ENCODE results near the gene AK8.

GRCh38 chr9:132743931-132744479, 134.1 kb downstream of the AK8 start:
- TF ChIP-seq EZH2 (IDR thresholded peaks at IDR 0.05; ENCODE audit: borderline replicate concordance, low read depth, low read length): no peak
- no peak for TF ChIP-seq NCOA1 (IDR thresholded peaks at IDR 0.05; ENCODE audit: low read depth)
- TF ChIP-seq, protein P1, sequence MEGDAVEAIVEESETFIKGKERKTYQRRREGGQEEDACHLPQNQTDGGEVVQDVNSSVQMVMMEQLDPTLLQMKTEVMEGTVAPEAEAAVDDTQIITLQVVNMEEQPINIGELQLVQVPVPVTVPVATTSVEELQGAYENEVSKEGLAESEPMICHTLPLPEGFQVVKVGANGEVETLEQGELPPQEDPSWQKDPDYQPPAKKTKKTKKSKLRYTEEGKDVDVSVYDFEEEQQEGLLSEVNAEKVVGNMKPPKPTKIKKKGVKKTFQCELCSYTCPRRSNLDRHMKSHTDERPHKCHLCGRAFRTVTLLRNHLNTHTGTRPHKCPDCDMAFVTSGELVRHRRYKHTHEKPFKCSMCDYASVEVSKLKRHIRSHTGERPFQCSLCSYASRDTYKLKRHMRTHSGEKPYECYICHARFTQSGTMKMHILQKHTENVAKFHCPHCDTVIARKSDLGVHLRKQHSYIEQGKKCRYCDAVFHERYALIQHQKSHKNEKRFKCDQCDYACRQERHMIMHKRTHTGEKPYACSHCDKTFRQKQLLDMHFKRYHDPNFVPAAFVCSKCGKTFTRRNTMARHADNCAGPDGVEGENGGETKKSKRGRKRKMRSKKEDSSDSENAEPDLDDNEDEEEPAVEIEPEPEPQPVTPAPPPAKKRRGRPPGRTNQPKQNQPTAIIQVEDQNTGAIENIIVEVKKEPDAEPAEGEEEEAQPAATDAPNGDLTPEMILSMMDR (IDR thresholded peaks at IDR 0.05 in 2 of 3, conservative IDR thresholded peaks at IDR 0.05 in 1 of 3; ENCODE audit: insufficient read depth in 2 of 3, low read depth in 1 of 3, low read length in 3 of 3): no peak
- no peak for TF ChIP-seq ZBTB43 (CRISPR knock-in tag; IDR thresholded peaks at IDR 0.05)
- TF ChIP-seq ZNF589 (CRISPR knock-in tag; IDR thresholded peaks at IDR 0.05; ENCODE audit: low read depth): no peak
- TF ChIP-seq GABPB1 (CRISPR knock-in tag; IDR thresholded peaks at IDR 0.05): no peak
- no peak for TF ChIP-seq ZNF57 (CRISPR knock-in tag; IDR thresholded peaks at IDR 0.05)
- TF ChIP-seq ZFX (CRISPR knock-in tag; IDR thresholded peaks at IDR 0.05): no peak
- no peak for TF ChIP-seq STAT6 (CRISPR knock-in tag; IDR thresholded peaks at IDR 0.05)
- TF ChIP-seq ATF7 (IDR thresholded peaks at IDR 0.05): no peak
- TF ChIP-seq CREB1 (IDR thresholded peaks at IDR 0.05): no peak
- TF ChIP-seq CREB1 (CRISPR knock-in tag; IDR thresholded peaks at IDR 0.05): no peak
- no peak for TF ChIP-seq JUNB (CRISPR knock-in tag; conservative IDR thresholded peaks at IDR 0.05)

All from K562 (cell line).